H1 (cell line): ENCODE data around the gene LRRC2. TPM values are rescaled to one million over a fixed set of nuclear protein-coding genes. Genes with fewer than 3 reads are reported as not detected.

ENCODE experiments used
- E2F6 ChIP-seq: IDR thresholded peaks from 2 replicates; pipeline ENCODE4 v1.6.1; 2012; ENCODE audit warnings: inconsistent platforms
- polyA plus RNA-seq, 7 experiments: library from polyadenylated mRNA; depleted of rRNA in 3 of 7; stranded (reverse) in 5 of 7; unstranded in 2 of 7; fragments of >200 nt in 5 of 7; fragments of 200-250 nt in 2 of 7; gene quantifications; 1 replicate in 5 of 7; 2 replicates in 1 of 7; 4 replicates in 1 of 7; pipeline versions ENCODE4 v1.2.1 to v1.2.3, GENCODE V29; 2011 to 2013; ENCODE audit warnings: missing spikeins in 2 of 7, mixed read lengths in 2 of 7
- total RNA-seq: library from RNA; stranded (reverse); fragmentation: NEBNext Ultra II Directional; extraction: Animal tissue kit (Norgen Biotek cat#: 25700); gene quantifications from 2 replicates; pipeline ENCODE4 v1.2.1, GENCODE V29; 2021

LRRC2 gene
- total and polyA plus RNA-seq, 2 of the 8 experiments (the other 6 are each of a cell fraction or from before 2014, with no cell fraction given) = 1.4 to 6.4 TPM

- TF ChIP-seq E2F6 = no peak
Measured at GRCh38 chr3:46536758-46537157, 29.3 kb downstream of the LRRC2 start (continued).
